DLD1 (cell line): ENCODE results near the gene CYP19A1.

Experiments
- in situ Hi-C: cut with HindIII; loops from 2 replicates; pipeline ENCODE4 v1.10.0; 2017; ENCODE audit warnings: low sequenced_read_pairs

The CYP19A1 gene

DNA sequence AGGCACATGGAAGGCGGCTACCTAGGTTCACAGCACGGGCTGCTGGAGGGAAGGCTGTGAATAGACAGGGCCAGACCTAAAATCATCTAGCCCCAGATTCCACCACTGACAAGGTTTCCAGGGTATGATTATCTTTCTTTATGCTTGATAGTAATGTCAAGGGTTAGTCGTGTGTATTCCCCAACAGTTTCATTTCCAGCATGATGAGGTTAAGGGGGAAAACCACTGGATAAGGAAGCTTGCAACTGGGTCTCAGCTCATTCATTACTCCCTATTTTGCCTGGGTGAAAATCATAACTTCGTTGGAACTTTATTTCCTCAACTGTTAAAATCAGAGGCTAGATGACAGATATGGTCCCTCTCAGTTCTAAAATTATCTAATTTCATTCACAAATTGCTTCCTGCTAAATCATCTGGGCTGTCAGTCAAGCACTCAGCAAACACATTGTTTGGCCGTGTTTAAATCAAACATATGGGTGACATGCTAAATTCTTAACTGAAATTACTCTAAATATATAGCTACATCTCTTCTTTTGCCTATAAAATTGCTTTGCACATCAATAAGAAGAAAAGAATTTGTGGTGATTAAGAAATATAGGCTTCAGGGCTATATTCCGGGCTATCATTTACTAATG is 111.7 kb downstream of the CYP19A1 start:
- in situ Hi-C loops: no loop called here

DNA sequence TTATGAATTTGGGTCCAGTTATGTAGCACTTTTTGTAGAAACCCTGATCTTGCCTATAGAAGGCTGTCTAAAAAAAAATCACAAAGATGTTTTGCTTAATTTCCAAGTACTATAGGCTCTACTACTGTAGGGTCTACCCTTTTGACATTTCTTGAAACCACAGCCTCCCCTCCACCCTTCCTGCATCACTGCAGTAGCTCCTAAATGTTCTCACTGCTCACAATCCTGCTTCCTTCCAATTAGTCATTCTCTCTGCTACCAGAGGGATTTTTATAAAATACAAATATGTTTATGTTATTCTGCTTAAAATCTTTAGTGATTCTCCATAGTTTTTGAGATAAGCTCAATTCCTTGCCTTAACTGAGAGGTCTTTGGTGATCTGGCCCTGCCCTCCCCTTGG is 114.0 kb downstream of the CYP19A1 start:
- in situ Hi-C loops: no loop called here

- in situ Hi-C loops: no loop called here
These were observed 114.6 kb downstream of the CYP19A1 start for GRCh38 chr15:51223771-51224229.

DNA sequence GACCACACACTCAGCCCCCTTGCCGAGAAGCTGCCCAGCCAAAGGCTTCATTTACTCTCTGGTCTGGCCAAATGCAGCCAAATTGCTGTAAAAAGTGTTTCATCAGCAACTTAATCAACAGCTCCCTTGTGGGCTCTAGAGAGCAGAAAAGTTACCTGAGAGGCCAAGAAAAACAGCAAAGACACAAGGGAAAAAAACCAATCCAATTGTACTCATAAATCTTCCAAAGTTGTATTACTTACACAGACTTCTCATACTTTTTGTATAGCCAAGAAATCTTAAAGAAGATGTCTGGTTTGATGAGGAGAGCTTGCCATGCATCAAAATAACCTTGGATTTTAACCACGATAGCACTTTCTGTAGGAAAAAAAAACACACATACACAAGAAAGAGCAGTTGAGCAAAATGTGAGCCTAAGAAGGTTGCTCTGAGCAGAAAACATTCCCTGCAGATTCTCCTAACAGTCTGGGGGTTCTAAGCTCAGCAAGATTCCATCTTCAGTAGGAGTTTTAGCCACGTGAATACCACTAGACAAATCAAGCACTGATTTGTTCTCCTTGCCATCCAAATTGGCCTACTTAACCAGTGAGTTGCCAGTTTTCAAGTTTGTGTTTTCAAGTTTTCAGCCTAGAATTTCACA is 120.0 kb downstream of the CYP19A1 start:
- in situ Hi-C loops: no loop called here

GRCh38 chr15:51212909-51213308 is 125.5 kb downstream of the CYP19A1 start:
- in situ Hi-C loops: no loop called here

DNA sequence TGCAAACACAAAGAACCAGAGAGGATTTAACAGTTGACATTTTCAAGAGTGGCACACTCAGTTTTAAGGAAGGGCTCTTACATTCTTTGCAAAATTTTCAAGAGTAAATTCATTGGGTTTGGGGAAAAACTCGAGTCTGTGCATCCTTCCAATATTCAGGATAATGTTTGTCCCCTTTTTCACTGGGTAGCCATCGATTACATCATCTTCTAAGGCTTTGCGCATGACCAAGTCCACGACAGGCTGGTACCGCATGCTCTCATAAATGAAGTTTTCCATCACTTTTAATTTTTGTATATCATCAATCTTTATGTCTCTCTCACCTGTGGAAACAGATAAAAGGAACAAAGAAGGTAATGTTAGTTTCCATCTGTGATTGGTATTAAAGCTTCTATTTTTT is 126.2 kb downstream of the CYP19A1 start:
- in situ Hi-C loops: no loop called here

DNA sequence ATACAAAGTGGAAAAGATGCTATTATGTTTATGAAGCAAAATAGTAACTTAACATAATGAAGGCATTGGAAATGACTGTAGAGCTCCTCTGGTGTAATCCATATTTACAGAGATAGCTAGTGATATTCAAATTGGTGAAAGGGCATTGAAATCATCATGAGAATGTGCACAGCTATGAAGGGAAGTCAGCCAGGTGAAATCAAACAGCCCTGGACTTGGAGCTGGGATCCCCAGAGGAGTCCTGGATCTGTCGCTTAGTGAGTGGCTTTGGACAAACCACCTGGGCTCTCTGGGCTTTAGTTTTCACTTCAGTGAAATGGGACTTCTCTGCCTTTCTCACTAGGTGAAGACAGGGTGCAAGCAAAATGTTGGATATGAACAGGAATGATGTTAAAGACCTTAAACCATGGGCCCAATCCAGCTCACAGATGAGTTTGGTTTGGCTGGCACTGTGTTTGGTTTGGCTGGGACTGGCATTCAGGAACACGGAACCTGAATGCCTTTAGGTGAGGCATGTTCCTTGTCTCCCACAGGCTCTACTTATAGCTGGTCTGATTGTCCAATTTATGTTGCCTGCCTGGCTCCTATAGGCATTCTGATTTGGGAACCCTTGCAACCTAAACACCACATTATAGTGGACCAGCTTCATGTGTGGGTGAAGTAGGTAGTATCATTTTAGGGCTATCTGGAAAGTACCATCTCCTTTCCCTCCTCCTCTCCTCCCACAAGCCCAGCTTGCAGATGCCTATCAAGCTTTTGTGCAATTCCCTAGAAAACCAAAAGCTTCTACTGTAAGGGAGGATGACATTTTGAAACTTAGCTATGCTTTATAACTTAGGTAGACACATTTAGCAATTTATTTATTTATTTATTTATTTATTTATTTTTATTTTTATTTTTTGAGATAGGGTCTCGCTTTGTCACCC is 133.1 kb downstream of the CYP19A1 start:
- in situ Hi-C loops: no loop called here

- in situ Hi-C loops: no loop called here
These were observed 134.6 kb downstream of the CYP19A1 start for GRCh38 chr15:51203797-51204196.

- in situ Hi-C loops: no loop called here
These were observed 135.6 kb downstream of the CYP19A1 start for GRCh38 chr15:51202783-51203182.

DNA sequence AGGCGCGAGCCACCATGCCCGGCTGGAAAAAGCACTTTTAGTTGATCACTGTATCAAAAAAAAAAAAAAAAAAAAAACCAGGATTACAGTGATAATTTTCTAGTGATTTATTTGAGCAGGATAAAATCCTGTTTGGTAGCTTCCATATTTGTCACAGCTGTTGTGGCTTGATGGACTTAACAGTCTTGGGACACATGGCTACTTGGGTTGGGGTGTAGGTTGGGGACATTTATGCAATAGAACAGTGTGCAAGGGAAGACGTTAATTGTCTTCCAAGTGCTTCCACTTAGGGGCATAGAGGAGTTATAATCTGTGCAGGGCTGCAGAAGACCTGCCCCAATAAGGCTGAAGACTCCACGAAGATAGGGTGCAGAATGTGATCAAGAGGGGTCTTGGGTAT is 136.8 kb downstream of the CYP19A1 start:
- in situ Hi-C loops: no loop called here

- in situ Hi-C loops: no loop called here
These were observed 137.6 kb downstream of the CYP19A1 start for GRCh38 chr15:51200792-51201191.

GRCh38 chr15:51199541-51199940 is 138.9 kb downstream of the CYP19A1 start:
- in situ Hi-C loops: no loop called here

DNA sequence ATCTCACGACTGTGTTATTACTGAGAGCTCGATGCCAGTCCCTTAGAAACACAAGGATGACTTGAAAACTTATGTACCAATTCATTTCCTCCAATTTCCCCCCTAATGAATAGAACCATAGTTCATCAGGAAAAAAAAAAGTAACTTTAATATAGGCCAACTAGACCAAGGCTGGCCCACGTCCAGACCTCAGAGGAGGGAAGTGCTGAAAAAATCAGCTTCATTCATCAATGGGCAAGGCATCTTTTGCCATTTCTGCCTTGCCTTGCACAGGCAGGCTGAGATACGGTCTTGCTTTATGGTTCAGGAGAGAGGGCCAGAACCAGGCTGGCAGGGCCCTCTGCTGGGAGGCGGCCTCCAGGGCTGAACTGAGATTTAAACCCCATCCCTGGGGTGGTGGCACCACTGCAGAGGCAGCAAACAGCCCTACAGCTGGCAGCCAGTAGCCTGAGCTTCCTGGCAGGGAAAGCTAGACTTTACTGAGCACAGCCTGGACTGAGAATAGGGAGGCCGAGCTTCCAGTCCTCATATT is 139.6 kb downstream of the CYP19A1 start:
- in situ Hi-C loops: no loop called here

GRCh38 chr15:51195459-51195858 is 142.9 kb downstream of the CYP19A1 start:
- in situ Hi-C loops: no loop called here

- in situ Hi-C loops: no loop called here
These were observed 144.4 kb downstream of the CYP19A1 start for GRCh38 chr15:51193979-51194378.

DNA sequence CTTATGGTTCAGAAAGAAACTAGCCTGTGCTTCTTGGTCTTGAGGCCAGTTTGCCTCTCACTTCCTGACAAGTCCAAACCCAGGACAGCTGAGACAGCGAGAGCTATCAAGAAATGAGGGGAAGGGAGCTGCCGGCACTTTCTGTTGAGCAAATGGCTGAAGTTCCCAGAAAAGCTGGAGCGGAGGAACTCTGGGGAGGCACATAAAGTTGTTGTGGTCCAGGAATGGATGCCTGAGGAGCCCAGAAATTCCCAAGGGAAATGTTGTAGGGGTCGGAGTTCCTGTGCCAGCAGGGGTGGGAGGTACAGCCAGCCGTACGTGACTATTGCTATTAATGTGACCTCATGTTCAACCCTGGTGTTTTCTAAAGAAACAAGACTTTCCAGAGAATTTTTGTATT is 144.9 kb downstream of the CYP19A1 start:
- in situ Hi-C loops: no loop called here

DNA sequence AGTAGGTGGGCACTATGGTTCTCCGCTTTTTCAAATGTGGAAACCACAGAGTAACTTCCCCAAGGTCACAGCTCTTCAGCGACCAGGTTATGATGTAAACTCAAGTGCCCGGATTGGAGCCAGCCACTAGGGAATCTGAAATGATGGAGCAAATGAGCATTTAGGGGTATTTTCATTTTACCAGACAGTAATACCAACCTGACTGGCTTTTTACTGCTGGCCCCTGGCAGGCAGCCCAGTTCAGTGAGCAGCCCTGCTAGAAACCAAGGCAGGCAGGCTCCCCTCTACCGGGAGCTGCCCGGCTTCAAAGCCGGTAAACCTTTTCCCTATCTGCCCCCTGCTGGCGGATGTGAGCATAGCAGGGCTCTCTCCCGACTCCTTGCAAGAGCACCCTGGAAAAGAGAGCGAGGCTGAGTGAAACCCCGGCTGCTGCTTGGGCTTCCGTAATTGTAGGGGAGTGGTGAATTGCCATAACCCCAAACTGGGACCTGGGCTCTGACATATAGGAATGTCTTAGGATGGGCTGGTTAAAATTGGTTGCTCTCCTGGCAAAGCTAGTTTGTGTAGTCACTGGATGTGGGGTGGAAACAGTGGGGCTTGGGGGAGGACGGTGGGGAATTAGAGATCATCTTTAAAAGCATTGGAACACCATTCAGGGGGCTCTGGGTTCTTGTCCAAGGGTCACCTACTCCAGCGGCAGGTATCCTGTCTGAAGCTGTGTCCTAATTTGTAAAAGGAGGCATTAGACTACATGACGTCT is 145.7 kb downstream of the CYP19A1 start:
- in situ Hi-C loops: no loop called here

- in situ Hi-C loops: no loop called here
These were observed 146.6 kb downstream of the CYP19A1 start for GRCh38 chr15:51191766-51192165.

DNA sequence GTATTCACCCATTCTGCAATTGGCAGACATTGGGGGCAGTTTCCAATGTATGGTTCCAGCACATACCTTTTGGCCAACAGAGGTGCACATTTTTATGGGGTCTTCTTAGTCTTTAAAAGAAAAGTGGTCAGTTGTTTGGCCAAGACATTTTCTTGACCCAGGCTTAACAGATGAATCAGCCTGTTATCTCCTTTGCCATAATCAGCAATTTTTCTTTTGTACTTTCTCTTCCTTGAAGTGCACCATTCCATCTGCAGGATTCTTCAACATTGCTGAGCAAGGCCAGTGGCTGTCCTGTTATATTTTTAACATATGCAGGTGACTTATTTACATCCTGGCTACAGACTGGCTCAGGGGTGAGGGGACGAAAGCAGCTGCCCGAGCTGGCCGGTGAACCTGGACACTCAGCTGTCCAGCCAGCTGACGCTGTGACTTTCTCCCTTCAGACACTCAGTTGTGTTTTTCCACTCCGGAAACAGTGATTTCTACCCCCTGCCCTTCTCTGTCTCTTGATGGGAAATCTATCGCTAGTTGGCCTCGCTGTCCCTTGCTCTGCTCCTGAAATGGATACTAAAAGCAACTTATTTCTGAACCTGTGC is 147.2 kb downstream of the CYP19A1 start:
- in situ Hi-C loops: no loop called here

DNA sequence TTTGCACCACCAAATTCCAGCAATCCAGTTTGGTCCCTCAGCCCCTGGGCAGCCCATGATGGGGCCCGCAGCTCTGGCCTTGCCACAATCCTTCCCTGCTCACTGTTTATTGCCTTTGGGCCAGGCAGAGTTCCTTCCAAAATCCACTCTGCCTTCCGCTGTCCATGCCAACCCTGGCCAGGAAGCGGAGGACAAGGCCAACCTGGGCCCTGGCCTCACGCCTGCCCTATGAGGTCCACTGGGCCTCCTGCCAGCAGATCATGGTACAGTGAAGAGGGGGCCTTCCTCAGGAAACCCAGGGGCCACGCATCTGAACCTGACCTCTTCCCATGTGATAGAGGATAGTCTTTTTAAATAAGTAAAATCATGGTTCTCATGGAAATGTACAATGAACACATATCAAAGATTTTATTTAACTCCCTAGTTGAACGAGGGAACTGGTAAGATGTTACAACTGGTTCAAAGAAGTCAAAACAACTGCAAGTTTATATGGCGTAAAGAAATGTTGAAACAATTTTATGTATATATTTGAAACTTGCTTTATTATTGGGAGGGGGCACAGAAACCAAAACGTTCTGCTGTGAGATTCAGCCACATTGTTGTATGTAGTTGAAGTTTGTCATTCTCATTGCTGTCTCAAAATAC is 147.8 kb downstream of the CYP19A1 start:
- in situ Hi-C loops: no loop called here
